ENCODE results near the gene EIF3B. TPM values are rescaled to one million over a fixed set of nuclear protein-coding genes. Genes with fewer than 3 reads are reported as not detected.
"Not testable (repeated sequence)": the region's sequence is repeated elsewhere in the genome, so short reads cannot be mapped to it uniquely, and the experiment has no call there.

Gene EIF3B
- total RNA-seq (85.8 TPM), polyA plus RNA-seq (97.7 TPM)

- under 1% methylated on average over 55 of the region's 55 CpGs for WGBS
- Histone ChIP-seq H3K4me1 (ENCODE audit: insufficient read depth) (peaks cover 4% of the 10 kb centered on the region), H3K36me3 (ENCODE audit: insufficient read depth) (no peaks in the 10 kb centered on the region), H3K27ac (ENCODE audit: low read depth) (peak within 1 kb of the TSS; percentile 98), H3K4me3 (ENCODE audit: low read depth, low read length) (peak within 1 kb of the TSS; percentile 100)
- DNase-seq (ENCODE audit: extremely low spot score): peak; percentile 95
Observed at GRCh38 chr7:2354186-2354938, at the start of gene EIF3B. Gene EIF3B (plus strand): TSS chr7:2354827. CDS start chr7:2354922, 95 bp downstream.

- H3K27ac ChIP-seq (ENCODE audit: low read depth): not testable (repeated sequence)
- 88% methylated on average over 6 of the region's 6 CpGs for WGBS
Observed at GRCh38 chr7:2305258-2305657, 49.4 kb upstream of the EIF3B start.

GRCh38 chr7:2306688-2307087 is 47.9 kb upstream of the EIF3B start:
- DNase-seq (ENCODE audit: extremely low spot score): no peak
- 93% methylated on average over 6 of the region's 6 CpGs for WGBS
- no peak overlapping the region for H3K27ac ChIP-seq (ENCODE audit: low read depth)
- no peak overlapping the region for H3K4me3 ChIP-seq (ENCODE audit: low read depth, low read length)
- no peaks in the 10 kb centered on the region for H3K36me3 ChIP-seq (ENCODE audit: insufficient read depth)
- no peaks in the 10 kb centered on the region for H3K4me1 ChIP-seq (ENCODE audit: insufficient read depth)

More at GRCh38 chr7:2305258-2305657, 49.4 kb upstream of the EIF3B start:
- H3K36me3 ChIP-seq (ENCODE audit: insufficient read depth); H3K4me1 ChIP-seq (ENCODE audit: insufficient read depth); H3K4me3 ChIP-seq (ENCODE audit: low read depth, low read length); DNase-seq (ENCODE audit: extremely low spot score): not testable (repeated sequence)

GRCh38 chr7:2307690-2308107 is 46.9 kb upstream of the EIF3B start:
- DNase-seq (ENCODE audit: extremely low spot score): no peak
- no peak overlapping the region for H3K4me3 ChIP-seq (ENCODE audit: low read depth, low read length)
- no peaks in the 10 kb centered on the region for H3K36me3 ChIP-seq (ENCODE audit: insufficient read depth)
- no peaks in the 10 kb centered on the region for H3K4me1 ChIP-seq (ENCODE audit: insufficient read depth)
- 77% methylated on average over 7 of the region's 7 CpGs for WGBS
- H3K27ac ChIP-seq (ENCODE audit: low read depth): no peak overlapping the region

GRCh38 chr7:2309889-2310331 is 44.7 kb upstream of the EIF3B start:
- DNase-seq (ENCODE audit: extremely low spot score): no peak
- 74% methylated on average over 20 of the region's 20 CpGs for WGBS

GRCh38 chr7:2312267-2312929 is 42.2 kb upstream of the EIF3B start:
- WGBS: 82% methylated on average over 17 of the region's 17 CpGs
- Histone ChIP-seq H3K4me3 (ENCODE audit: low read depth, low read length) (no peak overlapping the region), H3K4me1 (ENCODE audit: insufficient read depth) (no peaks in the 10 kb centered on the region), H3K27ac (ENCODE audit: low read depth) (no peak overlapping the region), H3K36me3 (ENCODE audit: insufficient read depth) (no peaks in the 10 kb centered on the region)
- DNase-seq (ENCODE audit: extremely low spot score): no peak

More at GRCh38 chr7:2309889-2310331, 44.7 kb upstream of the EIF3B start:
- Histone ChIP-seq H3K27ac (ENCODE audit: low read depth) (no peak overlapping the region), H3K4me3 (ENCODE audit: low read depth, low read length) (no peak overlapping the region), H3K36me3 (ENCODE audit: insufficient read depth) (no peaks in the 10 kb centered on the region), H3K4me1 (ENCODE audit: insufficient read depth) (no peaks in the 10 kb centered on the region)

GRCh38 chr7:2313450-2314208 is 41.0 kb upstream of the EIF3B start:
- DNase-seq (ENCODE audit: extremely low spot score): no peak
- no peaks in the 10 kb centered on the region for H3K36me3 ChIP-seq (ENCODE audit: insufficient read depth)
- peak overlapping the region; percentile 83 for H3K4me3 ChIP-seq (ENCODE audit: low read depth, low read length)
- WGBS: 23% methylated on average over 42 of the region's 42 CpGs
- H3K27ac ChIP-seq (ENCODE audit: low read depth): peak overlapping the region; percentile 76
- no peaks in the 10 kb centered on the region for H3K4me1 ChIP-seq (ENCODE audit: insufficient read depth)

GRCh38 chr7:2314209-2314955 is 40.2 kb upstream of the EIF3B start, which contains the start of gene SNX8:
Gene SNX8 (minus strand): TSS chr7:2314441. CDS start chr7:2314421, 20 bp downstream.
- DNase-seq (ENCODE audit: extremely low spot score): peak; percentile 40
- H3K27ac ChIP-seq (ENCODE audit: low read depth): peak within 1 kb of the TSS; percentile 76

GRCh38 chr7:2314956-2315530 is 39.6 kb upstream of the EIF3B start:
- not testable (repeated sequence) for H3K4me1 ChIP-seq (ENCODE audit: insufficient read depth); DNase-seq (ENCODE audit: extremely low spot score); H3K4me3 ChIP-seq (ENCODE audit: low read depth, low read length); H3K27ac ChIP-seq (ENCODE audit: low read depth); H3K36me3 ChIP-seq (ENCODE audit: insufficient read depth)
- WGBS: 79% methylated on average over 3 of the region's 3 CpGs

More at GRCh38 chr7:2314209-2314955, 40.2 kb upstream of the EIF3B start, which contains the start of gene SNX8:
- H3K4me3 ChIP-seq (ENCODE audit: low read depth, low read length): peak within 1 kb of the TSS; percentile 83
- 1% methylated on average over 78 of the region's 78 CpGs for WGBS
- H3K36me3 ChIP-seq (ENCODE audit: insufficient read depth): no peaks in the 10 kb centered on the region
- H3K4me1 ChIP-seq (ENCODE audit: insufficient read depth): no peaks in the 10 kb centered on the region

- Histone ChIP-seq H3K36me3 (ENCODE audit: insufficient read depth) (no peaks in the 10 kb centered on the region), H3K4me1 (ENCODE audit: insufficient read depth) (no peaks in the 10 kb centered on the region), H3K27ac (ENCODE audit: low read depth) (no peak overlapping the region), H3K4me3 (ENCODE audit: low read depth, low read length) (no peak overlapping the region)
- 95% methylated on average over 1 of the region's 1 CpG for WGBS
- DNase-seq (ENCODE audit: extremely low spot score): no peak
Observed at GRCh38 chr7:2315787-2316186, 38.8 kb upstream of the EIF3B start.

GRCh38 chr7:2316578-2316977 is 38.0 kb upstream of the EIF3B start:
- no peak overlapping the region for H3K4me3 ChIP-seq (ENCODE audit: low read depth, low read length)
- no peak for DNase-seq (ENCODE audit: extremely low spot score)
- 94% methylated on average over 1 of the region's 1 CpG for WGBS
- H3K36me3 ChIP-seq (ENCODE audit: insufficient read depth): no peaks in the 10 kb centered on the region
- H3K4me1 ChIP-seq (ENCODE audit: insufficient read depth): no peaks in the 10 kb centered on the region
- H3K27ac ChIP-seq (ENCODE audit: low read depth): no peak overlapping the region

GRCh38 chr7:2317556-2318293 is 36.9 kb upstream of the EIF3B start:
- H3K36me3 ChIP-seq (ENCODE audit: insufficient read depth): no peaks in the 10 kb centered on the region
- no peak for DNase-seq (ENCODE audit: extremely low spot score)
- no peak overlapping the region for H3K27ac ChIP-seq (ENCODE audit: low read depth)
- no peak overlapping the region for H3K4me3 ChIP-seq (ENCODE audit: low read depth, low read length)
- no peaks in the 10 kb centered on the region for H3K4me1 ChIP-seq (ENCODE audit: insufficient read depth)
- 85% methylated on average over 12 of the region's 12 CpGs for WGBS
